ENCODE results near the gene NTN3. TPM values are rescaled to one million over a fixed set of nuclear protein-coding genes. Genes with fewer than 3 reads are reported as not detected.

NTN3 gene
- total and polyA plus RNA-seq, 8 donors = 0.07 to 0.22 (median 0.09) TPM; not detected in 3

DNA sequence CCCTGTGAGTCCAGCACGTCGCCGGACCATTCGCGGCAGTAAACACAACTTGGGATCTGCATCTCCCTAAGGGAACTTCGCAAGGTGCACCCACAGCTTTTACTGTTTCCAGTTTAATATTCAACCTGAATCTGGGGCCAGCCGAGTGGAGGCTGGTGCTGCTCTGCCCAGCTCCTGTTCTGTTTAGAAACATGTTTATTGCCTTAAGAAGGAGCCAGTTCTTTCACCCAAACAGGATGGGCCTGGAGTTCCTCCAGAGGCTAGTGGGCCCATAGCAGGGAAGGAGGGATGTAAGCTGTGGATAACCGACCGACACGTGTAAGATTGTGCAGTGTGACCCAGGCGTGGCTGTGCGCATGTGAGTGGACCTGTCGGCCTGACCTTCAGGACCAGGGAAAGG is 21.2 kb downstream of the NTN3 start:
- Histone ChIP-seq H3K4me1 (no peaks in the 10 kb centered on the region), H3K27ac (no peak overlapping the region), H3K4me3 (no peak overlapping the region), H3K9me3 (no peaks in the 10 kb centered on the region), H3K36me3 (peaks cover 0 to 21% (median 0%) of the 10 kb centered on the region in 3 donors), H3K27me3 (no peaks in the 10 kb centered on the region)
- WGBS, 2 donors = 49 to 56% methylated on average over 13 of the region's 13 CpGs
- peak in 2 of 4 donors; percentile 35 to 36 for ATAC-seq
- intact Hi-C loops (cut with DNase I) = loop anchor here in 2 of 3 donors (10.0 kb wide), 2 partner anchors 57 to 187 kb away; no protein-coding TSS in a partner anchor
- FAIRE-seq = no peak
- DNase-seq = peak in 1 of 6 donors; percentile 36
- TF ChIP-seq, protein P1, sequence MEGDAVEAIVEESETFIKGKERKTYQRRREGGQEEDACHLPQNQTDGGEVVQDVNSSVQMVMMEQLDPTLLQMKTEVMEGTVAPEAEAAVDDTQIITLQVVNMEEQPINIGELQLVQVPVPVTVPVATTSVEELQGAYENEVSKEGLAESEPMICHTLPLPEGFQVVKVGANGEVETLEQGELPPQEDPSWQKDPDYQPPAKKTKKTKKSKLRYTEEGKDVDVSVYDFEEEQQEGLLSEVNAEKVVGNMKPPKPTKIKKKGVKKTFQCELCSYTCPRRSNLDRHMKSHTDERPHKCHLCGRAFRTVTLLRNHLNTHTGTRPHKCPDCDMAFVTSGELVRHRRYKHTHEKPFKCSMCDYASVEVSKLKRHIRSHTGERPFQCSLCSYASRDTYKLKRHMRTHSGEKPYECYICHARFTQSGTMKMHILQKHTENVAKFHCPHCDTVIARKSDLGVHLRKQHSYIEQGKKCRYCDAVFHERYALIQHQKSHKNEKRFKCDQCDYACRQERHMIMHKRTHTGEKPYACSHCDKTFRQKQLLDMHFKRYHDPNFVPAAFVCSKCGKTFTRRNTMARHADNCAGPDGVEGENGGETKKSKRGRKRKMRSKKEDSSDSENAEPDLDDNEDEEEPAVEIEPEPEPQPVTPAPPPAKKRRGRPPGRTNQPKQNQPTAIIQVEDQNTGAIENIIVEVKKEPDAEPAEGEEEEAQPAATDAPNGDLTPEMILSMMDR (IDR thresholded peaks at IDR 0.05) = no peak

DNA sequence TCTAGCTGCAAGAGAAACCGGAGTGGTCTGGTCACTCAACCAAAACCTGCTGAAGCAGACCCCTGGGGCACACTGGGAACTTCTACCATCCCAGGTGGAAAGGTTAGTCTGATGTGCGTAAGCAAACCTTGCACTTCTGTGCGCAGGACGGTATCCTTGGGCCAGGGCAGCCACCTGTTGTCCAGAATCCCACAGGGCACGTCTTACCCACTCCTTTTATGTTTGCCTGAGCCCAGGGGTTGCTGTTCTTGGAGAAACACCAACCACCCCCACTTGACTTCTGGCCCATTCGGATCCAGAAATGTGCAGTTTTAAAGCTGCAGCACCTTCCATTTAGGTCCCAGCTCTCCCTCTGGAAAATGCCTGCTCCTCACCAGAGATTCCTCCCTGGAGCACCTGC is 22.5 kb downstream of the NTN3 start:
- FAIRE-seq (no peak), DNase-seq (peak in 1 of 6 donors; percentile 15), ATAC-seq (no peak)
- intact Hi-C loops (cut with DNase I) = loop anchor here in 2 of 3 donors (10.0 kb wide), 2 partner anchors 59 to 189 kb away; no protein-coding TSS in a partner anchor
- Histone ChIP-seq H3K4me1 (peaks cover 2 to 10% (median 7%) of the 10 kb centered on the region in 3 donors), H3K9me3 (no peaks in the 10 kb centered on the region), H3K4me3 (no peak overlapping the region), H3K27me3 (no peaks in the 10 kb centered on the region), H3K27ac (no peak overlapping the region), H3K36me3 (peaks cover 0 to 25% (median 0%) of the 10 kb centered on the region in 3 donors)
- 80 to 82% methylated on average over 6 of the region's 6 CpGs for WGBS, 2 donors
- TF ChIP-seq, protein P1 (IDR thresholded peaks at IDR 0.05) = no peak

DNA sequence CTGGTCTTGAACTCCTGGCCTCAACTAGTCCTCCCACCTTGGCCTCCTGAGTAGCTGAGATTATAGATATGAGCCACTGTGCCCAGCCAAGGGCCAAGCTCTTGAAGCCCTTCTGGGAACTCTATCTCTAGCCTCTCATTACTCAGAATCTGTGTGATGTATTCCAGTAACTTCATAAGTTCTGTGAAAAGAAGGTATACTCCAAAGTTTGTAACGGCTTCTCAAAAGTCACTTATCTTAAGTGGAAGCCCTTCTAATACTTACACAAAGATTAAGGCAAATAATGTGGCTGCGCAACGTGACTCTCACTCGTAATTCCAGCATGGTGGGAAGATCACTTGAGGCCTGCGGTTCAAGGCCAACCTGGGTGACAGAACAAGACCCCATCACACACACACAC is 23.5 kb downstream of the NTN3 start:
- intact Hi-C loops (cut with DNase I) = loop anchor here in 2 of 3 donors (5.0 to 10.0 kb wide), 3 partner anchors 60 to 190 kb away; partner anchors contain the start of gene ABCA3 (in 1 of the 2)
- no peak overlapping the region for H3K27ac ChIP-seq
- peaks cover 0 to 25% (median 0%) of the 10 kb centered on the region in 3 donors for H3K36me3 ChIP-seq
- H3K9me3 ChIP-seq = no peaks in the 10 kb centered on the region
- ATAC-seq = no peak
- H3K27me3 ChIP-seq = no peaks in the 10 kb centered on the region
- peaks cover 10 to 17% (median 17%) of the 10 kb centered on the region in 3 donors for H3K4me1 ChIP-seq
- WGBS, 2 donors = 87 to 90% methylated on average over 5 of the region's 5 CpGs
- H3K4me3 ChIP-seq = no peak overlapping the region
- no peak for DNase-seq
- no peak for FAIRE-seq
- TF ChIP-seq, protein P1 (IDR thresholded peaks at IDR 0.05) = no peak

DNA sequence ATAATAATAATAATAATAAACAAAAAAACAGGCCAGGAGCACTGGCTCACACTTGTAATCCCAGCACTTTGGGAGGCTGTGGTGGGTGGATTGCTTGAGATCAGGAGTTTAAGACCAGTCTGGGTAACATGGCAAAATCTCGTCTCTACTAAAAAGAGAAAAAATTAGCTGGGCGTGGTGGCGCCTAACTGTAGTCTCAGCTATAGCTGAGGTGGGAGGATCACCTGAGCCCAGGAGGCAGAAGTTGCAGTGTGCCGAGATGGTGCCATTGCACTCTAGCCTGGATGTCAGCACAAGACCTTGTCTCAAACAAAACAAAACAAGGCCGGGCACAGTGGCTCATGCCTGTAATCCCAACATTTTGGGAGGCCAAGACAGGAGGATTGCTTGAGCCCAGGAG is 23.9 kb downstream of the NTN3 start:
- Histone ChIP-seq H3K9me3 (no peaks in the 10 kb centered on the region), H3K36me3 (peaks cover 0 to 25% (median 0%) of the 10 kb centered on the region in 3 donors), H3K27ac (no peak overlapping the region), H3K4me3 (no peak overlapping the region), H3K4me1 (peaks cover 10 to 17% (median 17%) of the 10 kb centered on the region in 3 donors), H3K27me3 (no peaks in the 10 kb centered on the region)
- intact Hi-C loops (cut with DNase I) = loop anchor here in 2 of 3 donors (5.0 to 10.0 kb wide), 3 partner anchors 60 to 190 kb away; partner anchors contain the start of gene ABCA3 (in 1 of the 2)
- TF ChIP-seq, protein P1 (IDR thresholded peaks at IDR 0.05) = no peak
- peak in 1 of 6 donors; percentile 11 for DNase-seq
- ATAC-seq = no peak
- 90 to 95% methylated on average over 5 of the region's 5 CpGs for WGBS, 2 donors
- FAIRE-seq = no peak

Measured in pancreas (tissue), 10 donors.